ENCODE results near the gene DPP4.
"Not testable (repeated sequence)": the region's sequence is repeated elsewhere in the genome, so short reads cannot be mapped to it uniquely, and the experiment has no call there.

Gene DPP4

GRCh38 chr2:162057426-162057825 lies 16.6 kb downstream of the DPP4 start:
- DNase-seq (ENCODE audit: low read depth), result no peak

GRCh38 chr2:162056796-162057399 lies 17.1 kb downstream of the DPP4 start:
- no peak for DNase-seq (ENCODE audit: low read depth)

- DNase-seq (ENCODE audit: low read depth), result no peak
Observed at GRCh38 chr2:162053808-162054155, 20.2 kb downstream of the DPP4 start.

DNA sequence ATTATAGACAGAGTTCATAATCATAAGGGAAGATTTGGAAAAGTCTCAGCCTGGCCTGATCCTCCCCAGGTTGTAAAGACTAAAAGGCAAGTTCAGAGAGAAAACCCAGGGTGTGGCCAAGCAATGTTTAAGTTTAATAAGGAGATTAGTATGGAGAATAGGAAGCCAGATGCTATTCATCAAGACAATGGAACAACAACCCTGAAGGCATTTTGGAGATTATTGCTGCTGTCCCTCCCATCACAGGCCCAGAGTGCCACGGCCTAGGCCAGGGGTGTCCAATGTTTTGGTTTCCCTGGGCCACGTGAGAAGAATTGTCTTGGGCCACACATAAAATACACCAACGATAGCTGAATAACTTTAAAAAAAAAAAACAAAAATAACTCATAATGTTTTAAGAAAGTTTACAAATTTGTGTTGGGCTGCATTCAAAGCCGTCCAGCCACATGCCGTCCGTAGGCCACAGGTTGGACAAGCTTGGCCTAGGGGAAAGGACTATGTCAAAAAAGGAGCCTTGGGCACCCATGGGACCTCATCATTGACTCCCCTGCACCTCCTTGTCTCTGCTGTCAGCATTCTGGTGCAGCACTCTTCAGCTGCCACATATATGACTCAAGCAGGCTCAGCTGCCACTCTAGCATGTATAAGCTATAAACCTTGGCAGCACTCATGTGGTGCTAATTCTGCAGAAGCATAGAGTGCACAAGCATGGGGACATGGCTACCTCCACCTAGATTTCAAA lies 20.8 kb downstream of the DPP4 start:
- no peak for DNase-seq (ENCODE audit: low read depth)

DNA sequence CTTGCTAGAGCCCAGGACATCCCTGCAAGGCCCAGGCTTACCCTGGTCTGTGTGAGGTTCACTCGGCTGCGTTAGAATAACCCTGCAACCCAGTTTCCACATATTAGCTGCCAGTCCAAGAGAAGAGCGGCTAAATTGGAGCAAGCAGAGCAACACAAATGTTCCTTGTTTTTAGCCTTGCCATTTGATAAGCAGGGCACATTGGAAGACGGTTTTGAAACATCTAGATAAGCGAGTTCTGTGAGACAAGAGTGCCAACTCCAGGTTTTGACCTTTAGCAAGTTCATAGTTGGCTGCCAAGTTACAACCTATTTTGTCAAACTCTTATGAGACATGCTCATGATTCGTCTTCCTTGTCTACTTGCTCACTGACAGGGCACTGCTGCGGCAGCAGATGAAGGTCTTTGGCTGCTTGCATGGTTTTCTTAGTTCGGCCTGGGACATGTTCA lies 23.5 kb downstream of the DPP4 start:
- no peak for DNase-seq (ENCODE audit: low read depth)

- DNase-seq (ENCODE audit: low read depth), result not testable (repeated sequence)
Observed at GRCh38 chr2:162049089-162049488, 24.9 kb downstream of the DPP4 start.

DNA sequence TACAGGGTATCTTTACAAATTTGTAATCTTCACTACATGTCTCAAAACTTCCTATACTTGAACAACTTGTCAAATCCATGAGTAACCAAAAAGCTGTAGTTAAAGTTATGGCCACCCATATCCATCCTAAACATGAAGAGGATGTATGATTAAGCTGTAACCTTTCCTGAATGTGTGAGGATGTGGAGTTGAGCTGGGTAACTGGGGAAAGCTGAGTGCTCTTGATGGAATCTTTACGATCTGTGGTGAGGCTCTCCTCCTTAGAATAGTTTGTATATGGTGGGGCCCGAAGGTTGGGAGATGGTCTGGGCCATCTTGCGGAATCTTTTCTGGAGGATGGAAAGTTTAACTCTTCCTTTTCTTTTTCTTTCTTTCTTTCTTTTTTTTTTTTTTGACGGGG lies 29.4 kb downstream of the DPP4 start:
- DNase-seq (ENCODE audit: low read depth), result no peak

- no peak for DNase-seq (ENCODE audit: low read depth)
Observed at GRCh38 chr2:162043132-162043531, 30.9 kb downstream of the DPP4 start.

DNA sequence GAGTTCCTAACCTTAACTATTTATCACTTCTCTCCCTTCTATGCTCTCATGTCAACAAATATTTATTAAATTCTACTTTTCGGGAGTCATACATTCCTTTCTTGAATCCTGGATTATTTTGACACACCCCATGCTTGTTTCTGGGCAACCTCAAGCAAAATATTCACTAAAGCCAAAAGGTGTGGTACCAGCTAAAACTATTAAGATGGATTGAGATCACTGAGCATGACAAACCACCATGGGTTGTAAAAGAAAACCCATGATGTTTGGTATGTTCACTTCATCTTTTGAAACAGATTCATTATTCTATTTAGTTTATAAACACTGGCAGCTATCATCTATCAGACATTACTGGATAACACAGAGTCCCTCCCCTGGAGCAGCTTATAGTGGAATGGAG lies 32.5 kb downstream of the DPP4 start:
- DNase-seq (ENCODE audit: low read depth), result no peak

DNA sequence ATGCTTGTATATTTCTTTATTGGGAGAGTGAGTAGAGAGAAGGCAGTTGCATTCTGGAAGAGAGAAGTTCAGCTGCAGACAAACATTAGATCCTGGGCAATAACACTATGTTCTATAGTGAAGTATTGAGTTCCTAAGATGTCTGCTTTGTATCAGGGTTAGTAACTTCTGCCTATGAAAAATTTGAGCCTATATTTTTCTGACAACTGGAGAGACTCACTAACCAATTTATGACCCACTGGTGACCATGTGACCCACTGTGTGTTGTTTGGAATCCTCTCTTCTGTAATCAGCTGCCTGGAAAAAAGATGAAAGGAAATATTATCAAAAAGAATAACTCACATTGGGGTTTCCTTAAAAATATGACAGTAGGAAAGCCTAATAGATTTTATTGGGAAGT lies 35.3 kb downstream of the DPP4 start:
- no peak for DNase-seq (ENCODE audit: low read depth)

DNA sequence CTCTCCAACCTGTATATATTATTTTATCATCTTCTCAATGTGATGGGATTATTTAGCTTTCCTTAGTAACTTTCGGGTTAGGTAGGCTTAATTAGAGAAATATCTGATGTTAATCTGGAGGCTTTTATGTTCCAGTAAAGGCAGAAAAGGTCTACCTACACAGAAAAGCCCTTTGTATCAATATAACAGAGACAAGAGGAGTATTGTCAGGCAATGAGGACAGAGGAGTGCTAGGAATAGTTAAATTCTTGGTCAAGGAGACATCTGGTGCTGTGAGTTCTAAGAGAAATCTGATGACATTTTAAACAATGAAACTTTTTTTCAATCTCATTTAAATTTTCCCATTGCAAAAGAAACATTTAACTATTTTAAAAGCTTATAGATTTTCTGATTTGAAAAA lies 36.1 kb downstream of the DPP4 start:
- no peak for DNase-seq (ENCODE audit: low read depth)

GRCh38 chr2:162037028-162037795 lies 36.8 kb downstream of the DPP4 start:
- no peak for DNase-seq (ENCODE audit: low read depth)

GRCh38 chr2:162035981-162036380 lies 38.0 kb downstream of the DPP4 start:
- no peak for DNase-seq (ENCODE audit: low read depth)

GRCh38 chr2:162030363-162031190 lies 43.4 kb downstream of the DPP4 start:
- DNase-seq (ENCODE audit: low read depth), result no peak

DNA sequence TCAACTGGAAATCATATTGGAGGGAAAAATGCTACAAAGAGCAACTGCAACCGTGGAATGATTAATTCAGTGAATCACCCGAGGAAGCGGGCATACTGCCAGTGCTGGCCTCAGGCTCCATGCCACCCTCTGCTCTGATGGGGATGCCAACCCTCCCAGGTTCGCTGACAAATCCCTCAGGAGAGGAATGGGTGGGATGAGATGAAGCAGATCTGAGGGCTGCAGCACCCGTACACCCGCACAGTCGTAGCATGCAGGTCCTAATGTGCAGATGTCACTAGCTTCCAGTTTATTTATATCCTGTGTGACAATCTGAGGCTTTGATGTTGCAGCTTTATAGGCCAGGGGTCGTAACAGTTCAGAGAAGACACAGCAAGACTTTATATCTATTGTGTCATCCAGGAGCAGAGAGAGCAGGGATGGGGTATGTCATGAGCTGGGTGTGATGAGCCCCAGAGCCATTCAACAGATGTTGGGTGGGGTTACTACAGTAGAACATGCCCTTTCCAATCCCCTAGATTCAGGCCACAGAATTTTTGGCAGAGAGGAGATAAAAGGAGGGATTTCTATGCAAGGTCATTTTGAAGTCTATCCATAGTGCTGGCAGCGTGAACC lies 44.6 kb downstream of the DPP4 start:
- no peak for DNase-seq (ENCODE audit: low read depth)

DNA sequence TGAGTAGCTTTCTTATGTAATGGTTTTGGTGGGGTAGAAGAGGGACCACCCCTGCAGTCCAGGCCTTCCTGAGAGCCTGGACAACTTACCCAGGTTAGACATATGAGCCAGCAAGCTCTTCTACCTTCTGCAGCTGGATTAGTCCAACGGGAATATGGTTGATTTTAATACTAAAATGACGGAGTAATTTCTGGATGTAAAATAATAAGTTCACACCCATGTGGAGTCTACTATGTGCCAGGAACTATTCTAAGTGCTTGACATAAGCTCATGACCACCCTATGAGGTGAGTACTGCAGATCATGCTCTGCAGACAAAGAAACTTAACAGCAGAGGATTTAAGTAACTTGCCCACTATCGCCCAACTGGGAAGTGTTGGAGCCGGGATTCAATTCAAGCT lies 45.5 kb downstream of the DPP4 start:
- no peak for DNase-seq (ENCODE audit: low read depth)

- no peak for DNase-seq (ENCODE audit: low read depth)
Observed at GRCh38 chr2:162025121-162025911, 48.7 kb downstream of the DPP4 start.

- no peak for DNase-seq (ENCODE audit: low read depth)
Observed at GRCh38 chr2:162022290-162022945, 51.6 kb downstream of the DPP4 start.

DNA sequence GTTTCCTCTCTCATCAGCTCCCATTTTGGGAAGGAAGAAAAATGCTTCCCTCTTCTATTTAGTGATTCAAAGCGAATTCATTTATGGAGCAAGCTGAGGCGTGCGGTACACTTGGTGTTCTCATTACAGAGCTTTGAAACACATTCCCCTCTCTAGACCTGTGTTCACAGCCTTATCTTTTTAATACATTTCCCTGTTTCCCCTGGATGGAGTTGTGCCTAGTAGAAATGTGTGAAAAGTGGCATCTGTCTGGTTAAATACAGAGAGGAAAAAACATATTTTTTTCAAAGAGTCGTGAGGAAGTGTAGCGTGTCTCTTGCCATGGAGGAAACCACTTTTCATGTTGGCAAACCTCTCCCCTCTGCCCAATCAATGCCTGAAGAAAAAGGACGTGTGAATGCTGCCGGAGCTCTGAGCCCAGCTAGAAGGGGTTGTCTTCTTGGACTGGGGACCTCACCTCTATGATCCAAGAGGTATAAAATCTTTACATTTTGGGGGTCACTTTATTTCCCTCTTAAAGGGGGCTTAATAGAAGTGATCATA lies 52.4 kb downstream of the DPP4 start:
- no peak for DNase-seq (ENCODE audit: low read depth)

- no peak for DNase-seq (ENCODE audit: low read depth)
Observed at GRCh38 chr2:162018530-162018929, 55.5 kb downstream of the DPP4 start.

All from activated T-helper 9 cell treated with anti-CD3 and anti-CD28 coated beads, Interleukin-2, amount 50 U/mL, for 16 hours (primary cell).